H1 (cell line): Measurements from ENCODE around the gene GRIA2. TPM values are rescaled to one million over a fixed set of nuclear protein-coding genes. Genes with fewer than 3 reads are reported as not detected.

Experiments used
- BACH1 ChIP-seq: IDR thresholded peaks from 2 replicates; pipeline ENCODE4 v1.6.1; 2012; ENCODE audit warnings: low read length, improper control_type of control experiment
- CHD7 ChIP-seq: fragments of 300-600 bp; sonication (generic); IDR thresholded peaks from 2 replicates; pipeline ENCODE4 v1.7.1; 2012; ENCODE audit warnings: low read length, moderate library complexity, mild to moderate bottlenecking, inconsistent platforms; ENCODE audit not compliant: insufficient replicate concordance
- CREB1 ChIP-seq: IDR thresholded peaks from 2 replicates; pipeline ENCODE4 v1.6.1; 2012; ENCODE audit warnings: inconsistent platforms
- CTCF ChIP-seq, 3 experiments: IDR thresholded peaks; 1 replicate in 2 of 3; 2 replicates in 1 of 3; pipeline versions ENCODE4 v1.5.1 to v1.6.1; 2011; ENCODE audit warnings: low read length in 3 of 3, mild to moderate bottlenecking in 3 of 3, inconsistent platforms in 2 of 3, low read depth in 1 of 3, moderate library complexity in 1 of 3; ENCODE audit not compliant: insufficient read depth in 1 of 3; ENCODE audit errors: control extremely low read depth in 1 of 3
- GTF2F1 ChIP-seq: IDR thresholded peaks from 2 replicates; pipeline ENCODE4 v1.6.1; 2012; ENCODE audit warnings: low read depth, low read length, improper control_type of control experiment, borderline replicate concordance
- HDAC6 ChIP-seq: IDR thresholded peaks from one replicate; pipeline ENCODE4 v1.7.1; 2012; ENCODE audit warnings: low read depth, mild to moderate bottlenecking, inconsistent platforms, low read length, moderate library complexity
- PHF8 ChIP-seq: fragments of 200-600 bp; sonication (generic); conservative IDR thresholded peaks from 2 replicates; pipeline ENCODE4 v1.7.1; 2012; ENCODE audit warnings: low read depth, mild to moderate bottlenecking, inconsistent platforms, low read length, moderate library complexity
- RFX5 ChIP-seq: IDR thresholded peaks from 2 replicates; pipeline ENCODE4 v1.6.1; 2011; ENCODE audit warnings: low read depth, low read length, improper control_type of control experiment, borderline replicate concordance
- SP2 ChIP-seq: IDR thresholded peaks from 2 replicates; pipeline ENCODE4 v1.6.1; 2012; ENCODE audit warnings: mild to moderate bottlenecking, low read length, inconsistent platforms
- TCF12 ChIP-seq: IDR thresholded peaks from 2 replicates; pipeline ENCODE4 v1.6.1; 2011; ENCODE audit warnings: low read depth, mild to moderate bottlenecking, low read length
- polyA plus RNA-seq, 7 experiments: library from polyadenylated mRNA; depleted of rRNA in 3 of 7; stranded (reverse) in 5 of 7; unstranded in 2 of 7; fragments of >200 nt in 5 of 7; fragments of 200-250 nt in 2 of 7; gene quantifications; 1 replicate in 5 of 7; 2 replicates in 1 of 7; 4 replicates in 1 of 7; pipeline versions ENCODE4 v1.2.1 to v1.2.3, GENCODE V29; 2011 to 2013; ENCODE audit warnings: missing spikeins in 2 of 7, mixed read lengths in 2 of 7
- total RNA-seq: library from RNA; stranded (reverse); fragmentation: NEBNext Ultra II Directional; extraction: Animal tissue kit (Norgen Biotek cat#: 25700); gene quantifications from 2 replicates; pipeline ENCODE4 v1.2.1, GENCODE V29; 2021

Gene GRIA2
- total and polyA plus RNA-seq, 2 of the 8 experiments (the other 6 are each of a cell fraction or from before 2014, with no cell fraction given): not detected

- TF ChIP-seq CHD7 (no peak), PHF8 (no peak), RFX5 (no peak), HDAC6 (no peak), SP2 (no peak), CREB1 (no peak), BACH1 (no peak), GTF2F1 (no peak), CTCF (IDR thresholded peaks at IDR 0.05; ENCODE audit: control extremely low read depth in 1 of 3, insufficient read depth in 1 of 3, low read depth in 1 of 3, low read length in 3 of 3) (no peak), TCF12 (no peak)
These were observed 6.1 kb downstream of the GRIA2 start (continued) for GRCh38 chr4:157226601-157227000.
